Spinal cord (tissue), 4 donors: ENCODE measurements around the gene CNIH3. TPM values are rescaled to one million over a fixed set of nuclear protein-coding genes. Genes with fewer than 3 reads are reported as not detected.

Experiments
- polyA plus RNA-seq, 2 donors: library from polyadenylated mRNA; unstranded; fragments of 120-200 nt; gene quantifications; one replicate each; pipeline ENCODE4 v1.2.1, GENCODE V29; 2013; ENCODE audit not compliant: insufficient read length in 2 of 2
- total RNA-seq, 2 donors: library from RNA; depleted of rRNA in 1 of 2; stranded (reverse); fragments of 120-200 nt in 1 of 2; fragments of >200 nt in 1 of 2; gene quantifications; one replicate each; pipeline versions ENCODE4 v1.2.3 to v1.2.4, GENCODE V29; 2013 to 2014

CNIH3 gene
- total and polyA plus RNA-seq, 4 donors = 8.3 to 18.6 (median 13.1) TPM

Other genes starting within 250 kb of the CNIH3 start
- gene WDR26, start 181.5 kb upstream of the CNIH3 start, total RNA-seq = 100 to 1,000 TPM in 1 of 2 donors, 10 to 100 TPM in 1; 54.9 to 110 TPM
- 10 to 100 TPM; 61.8 to 73.3 TPM for gene WDR26, start 181.5 kb upstream of the CNIH3 start, polyA plus RNA-seq